Kidney (tissue), 14 donors: Measurements from ENCODE around the gene RAB42. TPM values are rescaled to one million over a fixed set of nuclear protein-coding genes. Genes with fewer than 3 reads are reported as not detected.
"Not testable (repeated sequence)": the region's sequence is repeated elsewhere in the genome, so short reads cannot be mapped to it uniquely, and the experiment has no call there.

ENCODE experiments used
- DNase-seq, 5 donors: peaks; one replicate each; pipeline ENCODE4 v3.0.0-alpha.2; 2013 to 2020
- FAIRE-seq: peaks from 2 replicates; lab custom pipeline; 2012; peaks lifted over from hg19 to GRCh38; lab: Jason Lieb, UNC
- H3K27ac ChIP-seq, 2 donors: one replicate each; pipeline ENCODE4 v1.7.0; 2013; ENCODE audit warnings: low read depth in 2 of 2, low read length in 2 of 2, inconsistent platforms in 1 of 2
- H3K27me3 ChIP-seq: one replicate; pipeline ENCODE4 v1.7.1; 2013; ENCODE audit warnings: low read length, inconsistent platforms; ENCODE audit not compliant: control insufficient read depth, insufficient read depth
- H3K36me3 ChIP-seq, 3 donors: one replicate each; pipeline versions ENCODE4 v1.7.0 to v1.7.1; 2013; ENCODE audit warnings: low read length in 3 of 3, control low read depth in 1 of 3, inconsistent platforms in 1 of 3; ENCODE audit not compliant: insufficient read depth in 3 of 3, control insufficient read depth in 2 of 3
- H3K4me1 ChIP-seq, 3 donors: one replicate each; pipeline versions ENCODE4 v1.7.0 to v1.7.1; 2013; ENCODE audit warnings: low read length in 3 of 3, inconsistent platforms in 1 of 3, low read depth in 1 of 3; ENCODE audit not compliant: control insufficient read depth in 2 of 3, insufficient read depth in 2 of 3
- H3K4me3 ChIP-seq, 3 donors: one replicate each; pipeline versions ENCODE4 v1.7.0 to v1.8.1; 2013; ENCODE audit warnings: low read length in 3 of 3, control low read depth in 1 of 3, inconsistent platforms in 1 of 3
- H3K9ac ChIP-seq, 3 donors: one replicate each; pipeline versions ENCODE4 v1.7.0 to v1.7.1; 2013; ENCODE audit warnings: low read length in 3 of 3, control low read depth in 1 of 3, inconsistent platforms in 1 of 3
- H3K9me3 ChIP-seq, 3 donors: one replicate each; pipeline versions ENCODE4 v1.7.0 to v1.7.1; 2013; ENCODE audit warnings: low read length in 3 of 3, control low read depth in 1 of 3, inconsistent platforms in 1 of 3; ENCODE audit not compliant: control insufficient read depth in 2 of 3, insufficient read depth in 1 of 3
- CTCF ChIP-seq: IDR thresholded peaks from 3 replicates; pipeline ENCODE4 v1.5.1; 2012; ENCODE audit warnings: mild to moderate bottlenecking, moderate library complexity, borderline replicate concordance; ENCODE audit not compliant: insufficient read depth; ENCODE audit errors: extremely low read depth
- intact Hi-C: fragments of 100-400 bp; cut with DNase I; formaldehyde crosslinking; loops from one replicate; pipeline ENCODE4 v1.11.1; 2022
- polyA plus RNA-seq: library from polyadenylated mRNA; stranded (reverse); fragments of 350-450 nt; fragmentation: Illumina TruSeq; extraction: RNeasy Lipid Tissue Mini Kit (QIAGEN cat#74804); gene quantifications from one replicate; pipeline ENCODE4 v1.2.3, GENCODE V29; 2014; ENCODE audit warnings: low read depth, low replicate concordance; ENCODE audit not compliant: insufficient read depth
- total RNA-seq: library from RNA; stranded (reverse); fragmentation: NEBNext Ultra II Directional; extraction: Animal tissue kit (Norgen Biotek cat#: 25700); gene quantifications from one replicate; pipeline ENCODE4 v1.2.1, GENCODE V29; 2021
- donor health status: control.
- donor health status: control.
- donor health status: control.
- donor health status: control.
- donor health status: control.
- donor health status: DM: yes; HTN: yes; CAD: no.
- donor health status: Normal renal cell carcinoma (clear cell type).

Gene RAB42
- total and polyA plus RNA-seq, 2 donors from 2014 or later: 0.32 to 3.3 TPM

- H3K36me3 ChIP-seq: peaks cover 3 to 24% (median 18%) of the 10 kb centered on the region in 3 donors
- peak overlapping the region; percentile 81 to 90 (median 86) for H3K9ac ChIP-seq
- peaks cover 0 to 13% (median 0%) of the 10 kb centered on the region in 3 donors for H3K4me1 ChIP-seq
- intact Hi-C loops: no loop called here
- peak in 3 of 5 donors; percentile 61 to 73 (median 70) for DNase-seq
- no peaks in the 10 kb centered on the region for H3K9me3 ChIP-seq
- TF ChIP-seq CTCF: no peak
- peak overlapping the region; percentile 83 to 93 (median 93) for H3K4me3 ChIP-seq
- H3K27me3 ChIP-seq: no peaks in the 10 kb centered on the region
- H3K27ac ChIP-seq: peak overlapping the region; percentile 74 to 88
- FAIRE-seq: no peak
These were observed 11.1 kb upstream of the RAB42 start for GRCh38 chr1:28580722-28581530.

DNA sequence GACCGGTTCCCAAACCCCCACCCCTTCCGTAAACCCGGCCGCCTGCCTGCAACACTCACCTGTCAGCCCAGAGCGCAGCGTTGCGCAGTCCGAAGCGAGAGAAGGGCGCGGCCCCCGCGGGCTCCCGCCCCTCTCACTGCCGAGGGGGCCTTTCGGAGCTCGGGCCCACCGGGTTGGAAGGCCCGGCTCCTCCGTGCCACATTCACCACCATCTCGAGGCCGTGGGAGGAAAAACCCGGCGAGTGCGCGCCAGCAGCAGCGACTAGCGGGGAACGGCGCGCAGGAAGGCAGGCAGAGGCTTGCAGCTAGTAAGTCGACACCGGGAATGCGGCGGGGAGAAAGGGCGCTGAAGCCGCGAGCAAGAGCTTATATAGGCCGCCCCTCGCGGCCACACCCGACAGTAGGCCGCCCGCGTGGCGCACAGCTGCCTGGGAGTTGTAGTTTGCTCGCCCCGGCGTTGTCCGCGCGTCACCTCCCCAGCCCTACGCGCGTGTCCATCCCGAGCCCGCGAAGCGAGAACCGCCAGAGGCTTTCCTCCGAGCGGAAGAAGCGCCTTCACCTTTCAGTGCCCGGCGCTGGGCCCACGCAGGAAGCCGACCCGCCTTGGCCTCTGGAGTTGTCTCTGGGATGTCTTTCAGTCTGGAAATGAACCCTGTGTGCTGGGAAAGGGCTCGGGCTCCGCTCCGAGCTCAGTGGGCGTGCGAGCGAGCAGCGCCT lies 10.4 kb upstream of the RAB42 start:
- no peak for TF ChIP-seq CTCF

GRCh38 chr1:28582248-28582615 lies 9.8 kb upstream of the RAB42 start:
- Histone ChIP-seq H3K9me3 (no peaks in the 10 kb centered on the region), H3K4me1 (peaks cover 0 to 13% (median 0%) of the 10 kb centered on the region in 3 donors), H3K4me3 (peak overlapping the region; percentile 44 to 93 (median 83)), H3K9ac (peak overlapping the region; percentile 4 to 86 (median 38)), H3K36me3 (peaks cover 3 to 19% (median 16%) of the 10 kb centered on the region in 3 donors), H3K27me3 (no peaks in the 10 kb centered on the region), H3K27ac (peak overlapping the region; percentile 74 to 88)
- FAIRE-seq (no peak), DNase-seq (peak in 1 of 5 donors; percentile 11)
- no peak for TF ChIP-seq CTCF
- intact Hi-C loops: no loop called here

More for the DNA sequence above, 10.4 kb upstream of the RAB42 start:
- Histone ChIP-seq H3K4me3 (peak overlapping the region; percentile 83 to 93 (median 93)), H3K9me3 (no peaks in the 10 kb centered on the region), H3K9ac (peak overlapping the region; percentile 86 to 90 (median 86)), H3K36me3 (peaks cover 3 to 24% (median 18%) of the 10 kb centered on the region in 3 donors), H3K27ac (peak overlapping the region; percentile 74 to 88), H3K27me3 (no peaks in the 10 kb centered on the region), H3K4me1 (peaks cover 0 to 13% (median 0%) of the 10 kb centered on the region in 3 donors)
- DNase-seq (peak; percentile 96 to 99 (median 98)), FAIRE-seq (no peak)
- intact Hi-C loops: no loop called here

DNA sequence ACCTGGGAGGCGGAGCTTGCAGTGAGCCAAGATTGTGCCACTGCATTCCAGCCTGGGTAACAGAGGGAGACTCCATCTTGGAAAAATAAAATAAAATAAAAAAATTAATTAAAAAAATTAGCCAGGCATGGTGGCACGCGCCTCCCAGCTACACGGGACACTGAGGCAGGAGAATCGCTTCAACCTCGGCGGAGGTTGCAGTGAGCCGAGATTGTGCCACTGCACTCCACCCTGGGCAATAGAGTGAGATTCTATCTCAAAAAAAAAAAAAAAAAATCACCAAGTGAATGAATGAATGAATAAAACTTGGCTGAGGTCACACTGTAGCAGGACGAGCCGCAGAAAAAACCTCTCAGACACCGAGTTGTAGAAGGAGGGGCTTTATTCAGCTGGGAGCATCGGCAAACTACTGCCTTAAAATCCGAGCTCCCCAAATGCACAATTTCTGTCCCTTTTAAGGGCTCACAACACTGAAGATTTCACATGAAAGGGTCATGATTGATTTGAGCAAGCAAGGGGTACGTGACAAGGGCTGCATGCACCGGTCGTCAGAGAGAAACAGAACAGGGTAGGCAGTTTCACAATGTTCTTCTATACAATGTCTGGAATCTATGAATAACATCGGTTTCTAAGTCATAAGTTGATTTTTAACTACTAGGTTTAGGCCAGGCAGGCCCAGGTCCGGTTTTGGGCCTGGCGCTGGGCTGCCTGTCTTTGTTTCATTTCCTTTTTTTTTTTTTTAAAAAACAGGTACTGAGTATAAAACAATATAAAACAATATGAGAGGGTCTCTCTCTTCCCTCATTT lies 5.3 kb upstream of the RAB42 start:
- FAIRE-seq: not testable (repeated sequence)

More for the DNA sequence above, 5.3 kb upstream of the RAB42 start:
- H3K4me1 ChIP-seq, H3K27me3 ChIP-seq, H3K9me3 ChIP-seq, H3K27ac ChIP-seq, H3K4me3 ChIP-seq, H3K9ac ChIP-seq, intact Hi-C loops, H3K36me3 ChIP-seq: not testable (repeated sequence)
- DNase-seq: peak in 1 of 5 donors; percentile 47
